WTC11 (cell line): ENCODE results near the gene IGLL1. TPM values are rescaled to one million over a fixed set of nuclear protein-coding genes. Genes with fewer than 3 reads are reported as not detected.

ENCODE experiments used
- ATAC-seq: fragments of 200-7000 bp; cut with Tn5 transposase; 2 replicates; pipeline ENCODE4 v1.10.0; 2021; ENCODE audit warnings: mild to moderate bottlenecking, moderate library complexity
- CTCF ChIA-PET: fragments of 300-600 bp; sonication (Branson Sonifier 250); formaldehyde crosslinking; loops from one replicate; lab custom pipeline; 2021; ENCODE audit warnings: antibody characterized with exemption; lab: Charles Lee
- POLR2A ChIA-PET: fragments of 350-600 bp; sonication (Branson Sonifier 250); formaldehyde crosslinking; loops from one replicate; lab custom pipeline; 2021; ENCODE audit warnings: antibody characterized with exemption; lab: Charles Lee
- DNase-seq: peaks from one replicate; pipeline ENCODE4 v3.0.0; 2021; ENCODE audit warnings: low spot score
- H3K27ac Mint-ChIP-seq: 2 replicates; pipeline ENCODE4 v1.8.0; 2021; ENCODE audit warnings: mixed read lengths
- H3K27me3 Mint-ChIP-seq: 2 replicates; pipeline ENCODE4 v1.8.0; 2021; ENCODE audit warnings: low read depth, mild to moderate bottlenecking, moderate library complexity, mixed read lengths
- H3K36me3 Mint-ChIP-seq: 2 replicates; pipeline ENCODE4 v1.8.0; 2021; ENCODE audit warnings: mixed read lengths
- H3K4me1 Mint-ChIP-seq: 2 replicates; pipeline ENCODE4 v1.8.0; 2022; ENCODE audit warnings: mixed read lengths
- H3K4me3 Mint-ChIP-seq: 2 replicates; pipeline ENCODE4 v1.8.0; 2021; ENCODE audit warnings: mild to moderate bottlenecking, moderate library complexity, mixed read lengths
- H3K9me3 Mint-ChIP-seq: 2 replicates; pipeline ENCODE4 v1.8.0; 2021; ENCODE audit warnings: mixed read lengths
- CREB1 ChIP-seq: sonication (generic); formaldehyde crosslinking; IDR thresholded peaks from 2 replicates; pipeline ENCODE4 v1.8.0; 2023; ENCODE audit warnings: mild to moderate bottlenecking, missing genetic modification reagents
- CREM ChIP-seq: sonication (generic); formaldehyde crosslinking; IDR thresholded peaks from 2 replicates; pipeline ENCODE4 v1.8.1; 2022; ENCODE audit warnings: mild to moderate bottlenecking, missing genetic modification reagents, moderate library complexity
- ESRRA ChIP-seq: sonication (generic); formaldehyde crosslinking; IDR thresholded peaks from 2 replicates; pipeline ENCODE4 v1.8.1; 2022; ENCODE audit warnings: mild to moderate bottlenecking, missing genetic modification reagents, borderline replicate concordance
- HMGA2 ChIP-seq: fragments of 250-450 bp; sonication (Bioruptor Pico); IDR thresholded peaks from 2 replicates; pipeline ENCODE4 v1.4.0; 2021; ENCODE audit warnings: mild to moderate bottlenecking, moderate library complexity
- JAZF1 ChIP-seq: fragments of 250-450 bp; sonication (Bioruptor Pico); IDR thresholded peaks from 2 replicates; pipeline ENCODE4 v1.9.0; 2021; ENCODE audit warnings: moderate library complexity, mild to moderate bottlenecking, inconsistent platforms
- JUN ChIP-seq: sonication (generic); formaldehyde crosslinking; IDR thresholded peaks from 2 replicates; pipeline ENCODE4 v1.8.0; 2023; ENCODE audit warnings: mild to moderate bottlenecking, missing genetic modification reagents
- KAT7 ChIP-seq: sonication (generic); formaldehyde crosslinking; IDR thresholded peaks from 2 replicates; pipeline ENCODE4 v1.8.1; 2023; ENCODE audit warnings: missing genetic modification reagents, mild to moderate bottlenecking, borderline replicate concordance
- MXD4 ChIP-seq: fragments of 250-450 bp; sonication (Bioruptor Pico); IDR thresholded peaks from 2 replicates; pipeline ENCODE4 v1.8.0; 2021; ENCODE audit warnings: mild to moderate bottlenecking, moderate library complexity, borderline replicate concordance
- OVOL2 ChIP-seq: fragments of 250-450 bp; sonication (Bioruptor Pico); IDR thresholded peaks from 2 replicates; pipeline ENCODE4 v1.9.0; 2021; ENCODE audit warnings: mild to moderate bottlenecking, borderline replicate concordance
- PRRX2 ChIP-seq: fragments of 250-450 bp; sonication (Bioruptor Pico); IDR thresholded peaks from 2 replicates; pipeline ENCODE4 v1.8.0; 2021; ENCODE audit warnings: mild to moderate bottlenecking
- RORB ChIP-seq: fragments of 250-450 bp; sonication (Bioruptor Pico); IDR thresholded peaks from 2 replicates; pipeline ENCODE4 v1.9.0; 2021; ENCODE audit warnings: mild to moderate bottlenecking
- SMAD4 ChIP-seq: sonication (generic); formaldehyde crosslinking; IDR thresholded peaks from 2 replicates; pipeline ENCODE4 v1.8.0; 2022; ENCODE audit warnings: mild to moderate bottlenecking, missing genetic modification reagents
- SP1 ChIP-seq: sonication (generic); formaldehyde crosslinking; conservative IDR thresholded peaks from 2 replicates; pipeline ENCODE4 v1.8.1; 2022; ENCODE audit warnings: missing genetic modification reagents
- TEAD1 ChIP-seq: sonication (generic); formaldehyde crosslinking; IDR thresholded peaks from 2 replicates; pipeline ENCODE4 v1.8.0; 2022; ENCODE audit warnings: mild to moderate bottlenecking, missing genetic modification reagents
- ZBTB21 ChIP-seq: sonication (generic); formaldehyde crosslinking; IDR thresholded peaks from 2 replicates; pipeline ENCODE4 v1.8.1; 2023; ENCODE audit warnings: mild to moderate bottlenecking, missing genetic modification reagents, borderline replicate concordance
- ZNF396 ChIP-seq: fragments of 250-450 bp; sonication (Bioruptor Pico); IDR thresholded peaks from 2 replicates; pipeline ENCODE4 v1.8.0; 2021; ENCODE audit warnings: mild to moderate bottlenecking, moderate library complexity, borderline replicate concordance
- ZNF416 ChIP-seq: fragments of 250-450 bp; sonication (Bioruptor Pico); IDR thresholded peaks from 2 replicates; pipeline ENCODE4 v1.9.0; 2021; ENCODE audit warnings: mild to moderate bottlenecking, inconsistent platforms
- total RNA-seq: library from RNA; stranded (reverse); gene quantifications from 3 replicates; pipeline ENCODE4 v1.2.3, GENCODE V29; 2021
- TF ChIP-seq, protein P1 (sequence below): sonication (generic); formaldehyde crosslinking; IDR thresholded peaks from 2 replicates; pipeline ENCODE4 v1.8.0; 2022; ENCODE audit warnings: mild to moderate bottlenecking, missing genetic modification reagents
- TF ChIP-seq, protein P2 (sequence below): sonication (generic); formaldehyde crosslinking; IDR thresholded peaks from 2 replicates; pipeline ENCODE4 v1.8.0; 2023; ENCODE audit warnings: mild to moderate bottlenecking, missing genetic modification reagents
- TF ChIP-seq, protein P3 (sequence below): sonication (generic); formaldehyde crosslinking; IDR thresholded peaks from 2 replicates; pipeline ENCODE4 v1.8.1; 2022; ENCODE audit warnings: low read depth, missing genetic modification reagents, borderline replicate concordance
- TF ChIP-seq, protein P4 (sequence below): fragments of 250-450 bp; sonication (Bioruptor Pico); IDR thresholded peaks from 2 replicates; pipeline ENCODE4 v1.9.0; 2021; ENCODE audit warnings: moderate library complexity, mild to moderate bottlenecking, inconsistent platforms, borderline replicate concordance
- TF ChIP-seq, protein P5 (sequence below): sonication (generic); formaldehyde crosslinking; IDR thresholded peaks from 2 replicates; pipeline ENCODE4 v1.8.1; 2022; ENCODE audit warnings: mild to moderate bottlenecking, missing genetic modification reagents, moderate library complexity, borderline replicate concordance
- TF ChIP-seq, protein P6 (sequence below): fragments of 250-450 bp; sonication (Bioruptor Pico); conservative IDR thresholded peaks from 2 replicates; pipeline ENCODE4 v1.9.0; 2021; ENCODE audit warnings: mild to moderate bottlenecking
- TF ChIP-seq, protein P7 (sequence below): fragments of 250-450 bp; sonication (Bioruptor Pico); IDR thresholded peaks from 2 replicates; pipeline ENCODE4 v1.9.0; 2021; ENCODE audit warnings: mild to moderate bottlenecking

IGLL1 gene
- total RNA-seq, 1 experiment from 2014 or later, result not detected

DNA sequence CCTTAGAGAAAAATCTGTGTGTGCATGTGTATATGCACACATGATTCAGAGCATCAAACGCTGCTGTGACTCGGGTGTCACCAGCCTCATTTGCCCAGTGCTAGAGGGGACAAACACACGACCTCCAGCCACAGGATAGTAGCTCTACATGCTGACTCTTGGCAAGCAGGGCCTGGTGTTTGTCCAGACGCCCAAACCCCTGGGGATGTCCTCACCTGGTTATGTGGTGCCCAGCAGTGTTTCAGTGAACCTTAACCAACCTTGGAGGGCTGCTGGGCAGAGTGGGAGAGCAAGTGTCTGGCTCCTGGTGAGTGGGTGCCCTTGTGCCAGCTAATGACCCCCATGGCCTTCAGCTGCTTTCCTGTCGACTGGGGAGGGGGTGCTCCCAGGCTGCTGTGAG, 26.7 kb downstream of the IGLL1 start:
- 0 out of 2 replicates have a peak, but pooled peaks cover 5% of the 10 kb centered on the region for H3K4me1 Mint-ChIP-seq
- H3K27ac Mint-ChIP-seq, result no peak overlapping the region

DNA sequence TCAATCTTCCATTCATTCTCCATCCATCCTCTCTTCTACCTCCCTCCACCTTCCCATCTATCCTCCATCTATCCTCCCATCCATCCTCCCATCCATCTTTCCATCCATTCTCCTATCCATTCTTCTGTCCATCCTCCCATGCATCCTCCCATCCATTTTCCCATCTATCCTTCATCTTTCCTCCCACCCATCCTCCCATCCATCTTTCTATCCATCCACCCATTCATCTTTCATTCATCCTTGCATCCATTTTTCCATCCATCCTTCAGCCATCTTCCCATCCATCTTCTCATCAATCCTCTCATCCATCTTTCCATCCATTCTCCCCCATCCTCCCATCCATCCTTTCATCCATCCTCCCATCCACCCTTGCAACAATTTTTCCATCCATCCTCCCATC, 27.5 kb downstream of the IGLL1 start:
- ChIA-PET CTCF (no interaction called here), POLR2A (no interaction called here)
- ATAC-seq, result no peak
- H3K4me3 Mint-ChIP-seq, result no peak overlapping the region
- DNase-seq, result no peak
- H3K27me3 Mint-ChIP-seq, result peaks cover 14% of the 10 kb centered on the region
- H3K4me1 Mint-ChIP-seq, result 0 out of 2 replicates have a peak, but pooled peaks cover 5% of the 10 kb centered on the region
- H3K27ac Mint-ChIP-seq, result no peak overlapping the region
- peaks cover 10% of the 10 kb centered on the region for H3K9me3 Mint-ChIP-seq
- H3K36me3 Mint-ChIP-seq, result peaks cover 9% of the 10 kb centered on the region
- TF ChIP-seq SMAD4 (CRISPR knock-in tag) (no peak), CREB1 (no peak), JAZF1 (CRISPR knock-in tag) (no peak), ZNF396 (CRISPR knock-in tag) (no peak), SP1 (CRISPR knock-in tag) (no peak), ZNF416 (no peak)
- TF ChIP-seq, protein P1, sequence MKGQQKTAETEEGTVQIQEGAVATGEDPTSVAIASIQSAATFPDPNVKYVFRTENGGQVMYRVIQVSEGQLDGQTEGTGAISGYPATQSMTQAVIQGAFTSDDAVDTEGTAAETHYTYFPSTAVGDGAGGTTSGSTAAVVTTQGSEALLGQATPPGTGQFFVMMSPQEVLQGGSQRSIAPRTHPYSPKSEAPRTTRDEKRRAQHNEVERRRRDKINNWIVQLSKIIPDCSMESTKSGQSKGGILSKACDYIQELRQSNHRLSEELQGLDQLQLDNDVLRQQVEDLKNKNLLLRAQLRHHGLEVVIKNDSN (CRISPR knock-in tag), result no peak
- TF ChIP-seq, protein P2, sequence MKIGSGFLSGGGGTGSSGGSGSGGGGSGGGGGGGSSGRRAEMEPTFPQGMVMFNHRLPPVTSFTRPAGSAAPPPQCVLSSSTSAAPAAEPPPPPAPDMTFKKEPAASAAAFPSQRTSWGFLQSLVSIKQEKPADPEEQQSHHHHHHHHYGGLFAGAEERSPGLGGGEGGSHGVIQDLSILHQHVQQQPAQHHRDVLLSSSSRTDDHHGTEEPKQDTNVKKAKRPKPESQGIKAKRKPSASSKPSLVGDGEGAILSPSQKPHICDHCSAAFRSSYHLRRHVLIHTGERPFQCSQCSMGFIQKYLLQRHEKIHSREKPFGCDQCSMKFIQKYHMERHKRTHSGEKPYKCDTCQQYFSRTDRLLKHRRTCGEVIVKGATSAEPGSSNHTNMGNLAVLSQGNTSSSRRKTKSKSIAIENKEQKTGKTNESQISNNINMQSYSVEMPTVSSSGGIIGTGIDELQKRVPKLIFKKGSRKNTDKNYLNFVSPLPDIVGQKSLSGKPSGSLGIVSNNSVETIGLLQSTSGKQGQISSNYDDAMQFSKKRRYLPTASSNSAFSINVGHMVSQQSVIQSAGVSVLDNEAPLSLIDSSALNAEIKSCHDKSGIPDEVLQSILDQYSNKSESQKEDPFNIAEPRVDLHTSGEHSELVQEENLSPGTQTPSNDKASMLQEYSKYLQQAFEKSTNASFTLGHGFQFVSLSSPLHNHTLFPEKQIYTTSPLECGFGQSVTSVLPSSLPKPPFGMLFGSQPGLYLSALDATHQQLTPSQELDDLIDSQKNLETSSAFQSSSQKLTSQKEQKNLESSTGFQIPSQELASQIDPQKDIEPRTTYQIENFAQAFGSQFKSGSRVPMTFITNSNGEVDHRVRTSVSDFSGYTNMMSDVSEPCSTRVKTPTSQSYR (CRISPR knock-in tag), result no peak
- TF ChIP-seq, protein P3, sequence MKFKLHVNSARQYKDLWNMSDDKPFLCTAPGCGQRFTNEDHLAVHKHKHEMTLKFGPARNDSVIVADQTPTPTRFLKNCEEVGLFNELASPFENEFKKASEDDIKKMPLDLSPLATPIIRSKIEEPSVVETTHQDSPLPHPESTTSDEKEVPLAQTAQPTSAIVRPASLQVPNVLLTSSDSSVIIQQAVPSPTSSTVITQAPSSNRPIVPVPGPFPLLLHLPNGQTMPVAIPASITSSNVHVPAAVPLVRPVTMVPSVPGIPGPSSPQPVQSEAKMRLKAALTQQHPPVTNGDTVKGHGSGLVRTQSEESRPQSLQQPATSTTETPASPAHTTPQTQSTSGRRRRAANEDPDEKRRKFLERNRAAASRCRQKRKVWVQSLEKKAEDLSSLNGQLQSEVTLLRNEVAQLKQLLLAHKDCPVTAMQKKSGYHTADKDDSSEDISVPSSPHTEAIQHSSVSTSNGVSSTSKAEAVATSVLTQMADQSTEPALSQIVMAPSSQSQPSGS (CRISPR knock-in tag), result no peak

More for the DNA sequence above, 26.7 kb downstream of the IGLL1 start:
- TF ChIP-seq JAZF1 (CRISPR knock-in tag) (no peak), KAT7 (CRISPR knock-in tag) (no peak), ZNF416 (no peak), ESRRA (CRISPR knock-in tag) (no peak), TEAD1 (CRISPR knock-in tag) (no peak), MXD4 (no peak), ZBTB21 (CRISPR knock-in tag) (no peak), OVOL2 (CRISPR knock-in tag) (no peak), RORB (CRISPR knock-in tag) (no peak), HMGA2 (CRISPR knock-in tag) (no peak), CREM (CRISPR knock-in tag) (no peak), JUN (CRISPR knock-in tag) (no peak), PRRX2 (CRISPR knock-in tag) (no peak)
- TF ChIP-seq, protein P4, sequence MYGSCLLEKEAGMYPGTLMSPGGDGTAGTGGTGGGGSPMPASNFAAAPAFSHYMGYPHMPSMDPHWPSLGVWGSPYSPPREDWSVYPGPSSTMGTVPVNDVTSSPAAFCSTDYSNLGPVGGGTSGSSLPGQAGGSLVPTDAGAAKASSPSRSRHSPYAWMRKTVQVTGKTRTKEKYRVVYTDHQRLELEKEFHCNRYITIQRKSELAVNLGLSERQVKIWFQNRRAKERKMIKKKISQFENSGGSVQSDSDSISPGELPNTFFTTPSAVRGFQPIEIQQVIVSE (CRISPR knock-in tag), result no peak
- TF ChIP-seq, protein P5, sequence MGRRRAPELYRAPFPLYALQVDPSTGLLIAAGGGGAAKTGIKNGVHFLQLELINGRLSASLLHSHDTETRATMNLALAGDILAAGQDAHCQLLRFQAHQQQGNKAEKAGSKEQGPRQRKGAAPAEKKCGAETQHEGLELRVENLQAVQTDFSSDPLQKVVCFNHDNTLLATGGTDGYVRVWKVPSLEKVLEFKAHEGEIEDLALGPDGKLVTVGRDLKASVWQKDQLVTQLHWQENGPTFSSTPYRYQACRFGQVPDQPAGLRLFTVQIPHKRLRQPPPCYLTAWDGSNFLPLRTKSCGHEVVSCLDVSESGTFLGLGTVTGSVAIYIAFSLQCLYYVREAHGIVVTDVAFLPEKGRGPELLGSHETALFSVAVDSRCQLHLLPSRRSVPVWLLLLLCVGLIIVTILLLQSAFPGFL (CRISPR knock-in tag), result no peak
- TF ChIP-seq, protein P6, sequence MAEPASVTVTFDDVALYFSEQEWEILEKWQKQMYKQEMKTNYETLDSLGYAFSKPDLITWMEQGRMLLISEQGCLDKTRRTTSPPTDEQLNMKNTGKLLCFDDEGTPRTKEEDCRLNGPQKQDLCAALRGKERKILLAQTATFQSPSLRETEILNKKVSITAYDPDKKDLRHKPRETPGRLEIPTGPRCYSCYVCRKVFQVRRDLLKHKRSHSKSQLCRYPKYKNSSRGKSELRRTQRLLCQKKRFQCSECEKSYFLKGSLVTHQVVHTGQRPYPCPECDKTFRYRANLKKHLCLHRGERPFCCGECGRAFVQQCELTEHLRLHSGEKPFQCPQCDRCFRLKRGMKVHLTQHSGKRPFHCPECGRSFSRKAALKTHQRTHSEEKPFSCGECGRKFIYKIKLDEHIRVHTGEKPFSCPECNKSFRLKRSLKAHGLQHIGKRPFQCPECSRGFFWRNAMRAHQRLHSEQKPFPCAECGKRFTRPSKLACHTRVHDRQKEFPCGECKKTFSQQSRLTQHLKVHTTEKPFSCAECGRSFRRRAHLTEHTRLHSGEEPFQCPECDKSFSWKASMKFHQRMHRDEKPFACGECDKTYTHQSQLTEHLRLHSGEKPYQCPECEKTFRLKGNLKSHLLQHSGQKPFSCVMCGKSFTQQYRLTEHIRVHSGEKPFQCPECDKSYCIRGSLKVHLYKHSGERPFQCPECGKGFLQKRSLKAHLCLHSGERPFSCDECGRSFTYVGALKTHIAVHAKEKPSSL (CRISPR knock-in tag), result no peak
- TF ChIP-seq, protein P1 (CRISPR knock-in tag), result no peak
- TF ChIP-seq, protein P7, sequence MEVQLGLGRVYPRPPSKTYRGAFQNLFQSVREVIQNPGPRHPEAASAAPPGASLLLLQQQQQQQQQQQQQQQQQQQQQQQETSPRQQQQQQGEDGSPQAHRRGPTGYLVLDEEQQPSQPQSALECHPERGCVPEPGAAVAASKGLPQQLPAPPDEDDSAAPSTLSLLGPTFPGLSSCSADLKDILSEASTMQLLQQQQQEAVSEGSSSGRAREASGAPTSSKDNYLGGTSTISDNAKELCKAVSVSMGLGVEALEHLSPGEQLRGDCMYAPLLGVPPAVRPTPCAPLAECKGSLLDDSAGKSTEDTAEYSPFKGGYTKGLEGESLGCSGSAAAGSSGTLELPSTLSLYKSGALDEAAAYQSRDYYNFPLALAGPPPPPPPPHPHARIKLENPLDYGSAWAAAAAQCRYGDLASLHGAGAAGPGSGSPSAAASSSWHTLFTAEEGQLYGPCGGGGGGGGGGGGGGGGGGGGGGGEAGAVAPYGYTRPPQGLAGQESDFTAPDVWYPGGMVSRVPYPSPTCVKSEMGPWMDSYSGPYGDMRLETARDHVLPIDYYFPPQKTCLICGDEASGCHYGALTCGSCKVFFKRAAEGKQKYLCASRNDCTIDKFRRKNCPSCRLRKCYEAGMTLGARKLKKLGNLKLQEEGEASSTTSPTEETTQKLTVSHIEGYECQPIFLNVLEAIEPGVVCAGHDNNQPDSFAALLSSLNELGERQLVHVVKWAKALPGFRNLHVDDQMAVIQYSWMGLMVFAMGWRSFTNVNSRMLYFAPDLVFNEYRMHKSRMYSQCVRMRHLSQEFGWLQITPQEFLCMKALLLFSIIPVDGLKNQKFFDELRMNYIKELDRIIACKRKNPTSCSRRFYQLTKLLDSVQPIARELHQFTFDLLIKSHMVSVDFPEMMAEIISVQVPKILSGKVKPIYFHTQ (CRISPR knock-in tag), result no peak
- TF ChIP-seq, all 79 proteins: peak for 0
- Mint-ChIP-seq H3K36me3 (peaks cover under 1% of the 10 kb centered on the region; the same call in 1 of the 2 replicates), H3K9me3 (peaks cover 1% of the 10 kb centered on the region), H3K27me3 (peaks cover 9% of the 10 kb centered on the region), H3K4me3 (no peak overlapping the region)
- ATAC-seq, result no peak
- POLR2A ChIA-PET, result no interaction called here
- no peak for DNase-seq
- CTCF ChIA-PET, result no interaction called here
